Parathyroid adenoma (tissue), 2 donors: Measurements from ENCODE around the gene GAL3ST3.
"Not testable (repeated sequence)": the region's sequence is repeated elsewhere in the genome, so short reads cannot be mapped to it uniquely, and the experiment has no call there.

Source experiments
- H2AFZ ChIP-seq: fragments of 300-600 bp; sonication (generic); one replicate; pipeline ENCODE4 v1.7.0; 2017; ENCODE audit warnings: antibody characterized with exemption, mild to moderate bottlenecking
- H3K27ac ChIP-seq: fragments of 300-600 bp; sonication (generic); one replicate; pipeline ENCODE4 v1.7.0; 2017
- H3K27me3 ChIP-seq: fragments of 300-600 bp; sonication (generic); one replicate; pipeline ENCODE4 v1.7.0; 2017; ENCODE audit warnings: low read length; ENCODE audit not compliant: control insufficient read depth, insufficient read depth
- H3K36me3 ChIP-seq: fragments of 300-600 bp; sonication (generic); one replicate; pipeline ENCODE4 v1.7.0; 2017; ENCODE audit warnings: low read length; ENCODE audit not compliant: control insufficient read depth, insufficient read depth
- H3K4me1 ChIP-seq: fragments of 300-600 bp; sonication (generic); one replicate; pipeline ENCODE4 v1.7.0; 2017; ENCODE audit warnings: control low read depth
- H3K4me2 ChIP-seq: fragments of 300-600 bp; sonication (generic); one replicate; pipeline ENCODE4 v1.7.0; 2017; ENCODE audit warnings: low read length
- H3K4me3 ChIP-seq: fragments of 300-600 bp; sonication (generic); one replicate; pipeline ENCODE4 v1.7.0; 2017; ENCODE audit warnings: low read depth, low read length
- H3K79me2 ChIP-seq: fragments of 300-600 bp; sonication (generic); one replicate; pipeline ENCODE4 v1.7.0; 2017; ENCODE audit warnings: control low read depth
- H3K9ac ChIP-seq: fragments of 300-600 bp; sonication (generic); one replicate; pipeline ENCODE4 v1.7.0; 2017; ENCODE audit warnings: mild to moderate bottlenecking
- H3K9me3 ChIP-seq: fragments of 300-600 bp; sonication (generic); one replicate; pipeline ENCODE4 v1.7.0; 2017; ENCODE audit warnings: low read length; ENCODE audit not compliant: control insufficient read depth
- CTCF ChIP-seq: fragments of 300-600 bp; sonication (generic); IDR thresholded peaks from one replicate; pipeline ENCODE4 v1.7.0; 2017; ENCODE audit warnings: antibody characterized with exemption, mild to moderate bottlenecking
- donor health status: primary hyperparathyroidism.

GAL3ST3 gene

GRCh38 chr11:66048547-66049323 lies at the start of gene GAL3ST3:
Gene GAL3ST3 (minus strand): TSS chr11:66049161. CDS start chr11:66045415, 3,746 bp downstream.
- no peaks in the 10 kb centered on the region for H3K27me3 ChIP-seq
- H3K4me1 ChIP-seq, result peaks cover 25% of the 10 kb centered on the region
- no peaks in the 10 kb centered on the region for H3K36me3 ChIP-seq
- H3K4me3 ChIP-seq, result no peak within 1 kb of the TSS
- H3K9me3 ChIP-seq, result no peaks in the 10 kb centered on the region
- no peak within 1 kb of the TSS for H3K4me2 ChIP-seq
- peak within 1 kb of the TSS; percentile 53 for H3K27ac ChIP-seq
- H3K9ac ChIP-seq, result no peak within 1 kb of the TSS
- H2AFZ ChIP-seq, result peak within 1 kb of the TSS; percentile 50
- no peak for TF ChIP-seq CTCF
- H3K79me2 ChIP-seq, result peaks cover 10% of the 10 kb centered on the region

- not testable (repeated sequence) for H3K27ac ChIP-seq, H3K9ac ChIP-seq, H3K9me3 ChIP-seq, H2AFZ ChIP-seq, H3K36me3 ChIP-seq, H3K4me2 ChIP-seq, H3K4me1 ChIP-seq, H3K27me3 ChIP-seq, H3K4me3 ChIP-seq
- H3K79me2 ChIP-seq, result peaks cover 10% of the 10 kb centered on the region
Observed at GRCh38 chr11:66092125-66092524, 43.2 kb upstream of the GAL3ST3 start.

GRCh38 chr11:66090288-66090687 lies 41.3 kb upstream of the GAL3ST3 start:
- Histone ChIP-seq H3K27me3 (no peaks in the 10 kb centered on the region), H3K9me3 (no peaks in the 10 kb centered on the region), H2AFZ (no peak overlapping the region), H3K4me1 (no peaks in the 10 kb centered on the region), H3K79me2 (peaks cover 16% of the 10 kb centered on the region), H3K4me2 (no peak overlapping the region), H3K36me3 (no peaks in the 10 kb centered on the region), H3K9ac (no peak overlapping the region), H3K27ac (no peak overlapping the region), H3K4me3 (no peak overlapping the region)
- TF ChIP-seq CTCF, result no peak

GRCh38 chr11:66089067-66089466 lies 40.1 kb upstream of the GAL3ST3 start:
- Histone ChIP-seq H3K27ac (no peak overlapping the region), H3K36me3 (no peaks in the 10 kb centered on the region), H3K9ac (no peak overlapping the region), H3K27me3 (no peaks in the 10 kb centered on the region), H3K4me3 (no peak overlapping the region), H2AFZ (no peak overlapping the region), H3K9me3 (no peaks in the 10 kb centered on the region), H3K4me2 (no peak overlapping the region), H3K4me1 (no peaks in the 10 kb centered on the region), H3K79me2 (peaks cover 16% of the 10 kb centered on the region)
- TF ChIP-seq CTCF, result no peak

- Histone ChIP-seq H3K36me3 (no peaks in the 10 kb centered on the region), H3K4me1 (no peaks in the 10 kb centered on the region), H3K9ac (no peak overlapping the region), H3K27ac (no peak overlapping the region), H3K9me3 (no peaks in the 10 kb centered on the region), H3K4me2 (no peak overlapping the region), H3K27me3 (no peaks in the 10 kb centered on the region), H3K4me3 (no peak overlapping the region), H3K79me2 (peaks cover 20% of the 10 kb centered on the region), H2AFZ (no peak overlapping the region)
- TF ChIP-seq CTCF, result no peak
Observed at GRCh38 chr11:66087148-66087908, 38.4 kb upstream of the GAL3ST3 start.
